Adrenal gland (tissue), 12 donors: Measurements from ENCODE around the gene GPC6. TPM values are rescaled to one million over a fixed set of nuclear protein-coding genes. Genes with fewer than 3 reads are reported as not detected.

Source experiments
- DNase-seq, 7 donors: peaks; one replicate each; pipeline ENCODE4 v3.0.0-alpha.2; 2019 to 2020
- H3K27ac ChIP-seq, 5 donors: fragments of 200-600 bp; sonication (generic) in 4 of 5; 1 replicate in 3 of 5; 2 replicates in 2 of 5; pipeline versions ENCODE4 v1.5.1 to v1.8.0; 2016 to 2020; ENCODE audit warnings: mild to moderate bottlenecking in 1 of 5
- H3K27me3 ChIP-seq: fragments of 200-600 bp; 2 replicates; pipeline ENCODE4 v1.8.0; 2021
- H3K36me3 ChIP-seq, 2 donors: fragments of 200-600 bp; replicated peaks in 1 of 2; 1 replicate in 1 of 2; 2 replicates in 1 of 2; pipeline versions ENCODE4 v1.5.1 to v1.8.0; 2018 to 2022
- H3K4me1 ChIP-seq, 2 donors: fragments of 200-600 bp; replicated peaks in 1 of 2; 1 replicate in 1 of 2; 2 replicates in 1 of 2; pipeline versions ENCODE4 v1.5.1 to v1.8.0; 2018 to 2021
- H3K4me3 ChIP-seq, 4 donors: fragments of 200-600 bp; sonication (generic) in 3 of 4; one replicate each; pipeline ENCODE4 v1.5.1; 2016 to 2018
- H3K9me3 ChIP-seq, 3 donors: fragments of 200-600 bp; sonication (generic) in 1 of 3; replicated peaks in 1 of 3; 1 replicate in 2 of 3; 2 replicates in 1 of 3; pipeline versions ENCODE4 v1.5.1 to v1.8.0; 2016 to 2021
- POLR2A ChIP-seq, 2 donors: fragments of 450-650 bp; IDR thresholded peaks; one replicate each; pipeline ENCODE4 v1.6.1; 2017; ENCODE audit warnings: antibody characterized with exemption in 2 of 2, mild to moderate bottlenecking in 2 of 2, moderate library complexity in 1 of 2
- WGBS, 4 donors: extraction: QIAGEN DNeasy Blood & Tissue Kit in 2 of 4; methylation state at CpG; one replicate each; pipeline versions ENCODE4 v1.1.5 to v1.1.7; 2013 to 2017; 5-methylcytosine and 5-hydroxymethylcytosine counted together
- intact Hi-C, 2 donors: fragments of 100-400 bp; cut with DNase I; formaldehyde crosslinking; loops; one replicate each; pipeline versions ENCODE4 v1.14.1 to v1.15.0; 2022 to 2023
- polyA plus RNA-seq, 3 donors: library from polyadenylated mRNA; stranded (reverse); fragments of 200-250 nt in 2 of 3; fragments of 350-450 nt in 1 of 3; fragmentation: Illumina TruSeq in 1 of 3; extraction: RNeasy Lipid Tissue Mini Kit (QIAGEN cat#74804) in 1 of 3; gene quantifications; one replicate each; pipeline ENCODE4 v1.2.3, GENCODE V29; 2013 to 2014
- total RNA-seq, 9 donors: library from RNA; depleted of rRNA in 4 of 9; stranded (reverse); fragments of >200 nt in 4 of 9; fragments of 120-200 nt in 1 of 9; fragmentation: NEBNext Ultra II Directional in 1 of 9; extraction: Animal tissue kit (Norgen Biotek cat#: 25700) in 1 of 9; gene quantifications; one replicate each; pipeline versions ENCODE4 v1.1.0 to v1.2.4, GENCODE V29; 2013 to 2023
- TF ChIP-seq, protein P1 (sequence below), 6 experiments: fragments of 450-650 bp in 4 of 6; fragments of 200-600 bp in 2 of 6; sonication (generic) in 1 of 6; IDR thresholded peaks; 1 replicate in 5 of 6; 2 replicates in 1 of 6; pipeline versions ENCODE4 v1.5.1 to v1.8.0; 2016 to 2021; ENCODE audit warnings: antibody characterized with exemption in 6 of 6, mild to moderate bottlenecking in 2 of 6, moderate library complexity in 1 of 6
- donor health status: healthy with polysubstance abuse.
- donor health status: Bipolar disorder and iron deficiency.
- donor health status: DM: yes; HTN: yes; CAD: no.
- donor health status: DM: no; HTN: no; CAD: no.
- donor health status: DM: no; HTN: no; CAD: no.
- donor health status: DM: yes; HTN: yes; CAD: no.

Gene GPC6
- total and polyA plus RNA-seq, 12 donors = 0.37 to 62.3 (median 2.5) TPM

- no peak for DNase-seq
- Histone ChIP-seq H3K4me1 (peaks cover 0 to 8% of the 10 kb centered on the region in 2 donors), H3K27me3 (no peaks in the 10 kb centered on the region), H3K36me3 (no peaks in the 10 kb centered on the region), H3K9me3 (no peaks in the 10 kb centered on the region), H3K4me3 (no peak overlapping the region), H3K27ac (no peak overlapping the region)
- 74 to 82% (median 76%) methylated on average over 10 of the region's 10 CpGs for WGBS, 4 donors
- intact Hi-C loops = no loop called here
- TF ChIP-seq, protein P1, sequence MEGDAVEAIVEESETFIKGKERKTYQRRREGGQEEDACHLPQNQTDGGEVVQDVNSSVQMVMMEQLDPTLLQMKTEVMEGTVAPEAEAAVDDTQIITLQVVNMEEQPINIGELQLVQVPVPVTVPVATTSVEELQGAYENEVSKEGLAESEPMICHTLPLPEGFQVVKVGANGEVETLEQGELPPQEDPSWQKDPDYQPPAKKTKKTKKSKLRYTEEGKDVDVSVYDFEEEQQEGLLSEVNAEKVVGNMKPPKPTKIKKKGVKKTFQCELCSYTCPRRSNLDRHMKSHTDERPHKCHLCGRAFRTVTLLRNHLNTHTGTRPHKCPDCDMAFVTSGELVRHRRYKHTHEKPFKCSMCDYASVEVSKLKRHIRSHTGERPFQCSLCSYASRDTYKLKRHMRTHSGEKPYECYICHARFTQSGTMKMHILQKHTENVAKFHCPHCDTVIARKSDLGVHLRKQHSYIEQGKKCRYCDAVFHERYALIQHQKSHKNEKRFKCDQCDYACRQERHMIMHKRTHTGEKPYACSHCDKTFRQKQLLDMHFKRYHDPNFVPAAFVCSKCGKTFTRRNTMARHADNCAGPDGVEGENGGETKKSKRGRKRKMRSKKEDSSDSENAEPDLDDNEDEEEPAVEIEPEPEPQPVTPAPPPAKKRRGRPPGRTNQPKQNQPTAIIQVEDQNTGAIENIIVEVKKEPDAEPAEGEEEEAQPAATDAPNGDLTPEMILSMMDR (IDR thresholded peaks at IDR 0.05) = no peak
Measured at GRCh38 chr13:93959796-93960533, 733.4 kb downstream of the GPC6 start.

- TF ChIP-seq POLR2A (IDR thresholded peaks at IDR 0.05) = no peak
- no peak overlapping the region for H3K27ac ChIP-seq
- no peaks in the 10 kb centered on the region for H3K36me3 ChIP-seq
- WGBS, 4 donors = 40 to 44% (median 41%) methylated on average over 6 of the region's 6 CpGs
- no peaks in the 10 kb centered on the region for H3K27me3 ChIP-seq
- no peaks in the 10 kb centered on the region for H3K9me3 ChIP-seq
- no peak for DNase-seq
- intact Hi-C loops = no loop called here
- no peak overlapping the region for H3K4me3 ChIP-seq
- H3K4me1 ChIP-seq = peaks cover 0 to 8% of the 10 kb centered on the region in 2 donors
Measured at GRCh38 chr13:93963266-93964145, 736.9 kb downstream of the GPC6 start.

- Histone ChIP-seq H3K4me3 (no peak overlapping the region), H3K27ac (no peak overlapping the region), H3K36me3 (no peaks in the 10 kb centered on the region), H3K4me1 (peaks cover 0 to 8% of the 10 kb centered on the region in 2 donors), H3K27me3 (no peaks in the 10 kb centered on the region), H3K9me3 (no peaks in the 10 kb centered on the region)
- intact Hi-C loops = no loop called here
- no peak for DNase-seq
- WGBS, 4 donors = 73 to 83% (median 82%) methylated on average over 2 of the region's 2 CpGs
- TF ChIP-seq, protein P1 (IDR thresholded peaks at IDR 0.05) = no peak
- TF ChIP-seq POLR2A (IDR thresholded peaks at IDR 0.05) = no peak
Measured at GRCh38 chr13:93964146-93964512, 737.5 kb downstream of the GPC6 start.

GRCh38 chr13:93965587-93965986 lies 739.0 kb downstream of the GPC6 start:
- DNase-seq = no peak
- 73 to 88% (median 84%) methylated on average over 3 of the region's 3 CpGs for WGBS, 4 donors
- no peak overlapping the region for H3K4me3 ChIP-seq
- no peaks in the 10 kb centered on the region for H3K9me3 ChIP-seq
- TF ChIP-seq, protein P1 (IDR thresholded peaks at IDR 0.05) = no peak
- no peak for TF ChIP-seq POLR2A (IDR thresholded peaks at IDR 0.05)
- peaks cover 0 to 8% of the 10 kb centered on the region in 2 donors for H3K4me1 ChIP-seq
- no peaks in the 10 kb centered on the region for H3K27me3 ChIP-seq
- no peaks in the 10 kb centered on the region for H3K36me3 ChIP-seq
- intact Hi-C loops = no loop called here
- H3K27ac ChIP-seq = no peak overlapping the region
